ENCODE measurements around the gene OR11H6. TPM values are rescaled to one million over a fixed set of nuclear protein-coding genes. Genes with fewer than 3 reads are reported as not detected.

Gene OR11H6
- total RNA-seq, 1 donor from 2014 or later = not detected

- H3K4me1 ChIP-seq = no peaks in the 10 kb centered on the region
- no peak overlapping the region for H3K27ac ChIP-seq
- TF ChIP-seq CTCF (IDR thresholded peaks at IDR 0.05) = no peak
- H3K36me3 ChIP-seq = no peaks in the 10 kb centered on the region
- intact Hi-C loops (cut with DNase I) = no loop called here
- H3K27me3 ChIP-seq (ENCODE audit: low read depth) = no peaks in the 10 kb centered on the region
- ATAC-seq = no peak
- H3K9me3 ChIP-seq = no peaks in the 10 kb centered on the region
- H3K4me3 ChIP-seq = no peak overlapping the region
- DNase-seq = no peak
Measured at GRCh38 chr14:20274062-20274461, 50.6 kb downstream of the OR11H6 start.

Other genes starting within 250 kb of the OR11H6 start
- not detected for gene OR4K15, start 248.1 kb upstream of the OR11H6 start, total RNA-seq
- not detected for gene OR4Q2, start 221.5 kb upstream of the OR11H6 start, total RNA-seq
- not detected for gene OR4K14, start 204.4 kb upstream of the OR11H6 start, total RNA-seq
- not detected for gene OR4K13, start 187.7 kb upstream of the OR11H6 start, total RNA-seq
- gene OR4L1, start 163.7 kb upstream of the OR11H6 start, total RNA-seq = not detected
- gene OR4K17, start 113.0 kb upstream of the OR11H6 start, total RNA-seq = not detected
- not detected for gene OR4N5, start 84.9 kb upstream of the OR11H6 start, total RNA-seq
- gene OR11G2, start 32.8 kb upstream of the OR11H6 start, total RNA-seq = not detected
- gene OR11H7, start 5.3 kb downstream of the OR11H6 start, total RNA-seq = not detected
- not detected for gene OR11H4, start 15.6 kb downstream of the OR11H6 start, total RNA-seq
- gene TTC5, start 82.2 kb downstream of the OR11H6 start, total RNA-seq = 19.3 TPM
- gene CCNB1IP1, start 109.6 kb downstream of the OR11H6 start, total RNA-seq = 36.9 TPM
- 17.1 TPM for gene PARP2, start 119.9 kb downstream of the OR11H6 start, total RNA-seq
- gene TEP1, start 189.8 kb downstream of the OR11H6 start, total RNA-seq = 53.6 TPM
- 0.47 TPM for gene KLHL33, start 212.5 kb downstream of the OR11H6 start, total RNA-seq
- 32.6 TPM for gene OSGEP, start 231.1 kb downstream of the OR11H6 start, total RNA-seq
- 103 TPM for gene APEX1, start 231.5 kb downstream of the OR11H6 start, total RNA-seq
- 37.7 TPM for gene PIP4P1, start 237.7 kb downstream of the OR11H6 start, total RNA-seq
- 28.8 TPM for gene PNP, start 245.7 kb downstream of the OR11H6 start, total RNA-seq